MCF 10A (cell line): ENCODE results near the gene CSK. TPM values are rescaled to one million over a fixed set of nuclear protein-coding genes. Genes with fewer than 3 reads are reported as not detected.

ENCODE experiments used
- BruUV-seq: library from RNA; stranded (reverse); fragments of 400-500 nt; replicated peaks from 2 replicates; lab custom pipeline; 2021; lab: Mats Ljungman, UMichigan
- CTCF ChIA-PET: fragments of 300-600 bp; sonication (Branson Sonifier 250); formaldehyde crosslinking; extraction: SDS; loops from one replicate; lab custom pipeline; 2021; ENCODE audit warnings: antibody characterized with exemption, inconsistent platforms; lab: Yijun Ruan, JAX
- POLR2A ChIA-PET: fragments of 300-600, 350-650 bp; sonication (Branson Sonifier 250); formaldehyde crosslinking; extraction: SDS; loops from one replicate; lab custom pipeline; 2020; ENCODE audit warnings: antibody characterized with exemption, inconsistent platforms; lab: Yijun Ruan, JAX
- DNase-seq: peaks from one replicate; pipeline ENCODE4 v3.0.0-alpha.2; 2018; ENCODE audit not compliant: unreplicated experiment
- H3K27ac Mint-ChIP-seq: one replicate; pipeline ENCODE4 v1.8.0; 2022; ENCODE audit warnings: mild to moderate bottlenecking, low read depth, mixed read lengths; ENCODE audit not compliant: unreplicated experiment
- H3K27me3 Mint-ChIP-seq: one replicate; pipeline ENCODE4 v1.8.0; 2022; ENCODE audit warnings: mixed read lengths; ENCODE audit not compliant: insufficient read depth, unreplicated experiment
- H3K36me3 Mint-ChIP-seq: one replicate; pipeline ENCODE4 v1.8.0; 2022; ENCODE audit warnings: mild to moderate bottlenecking, moderate library complexity, mixed read lengths; ENCODE audit not compliant: insufficient read depth, unreplicated experiment
- H3K4me1 Mint-ChIP-seq: one replicate; pipeline ENCODE4 v1.8.0; 2022; ENCODE audit warnings: mixed read lengths; ENCODE audit not compliant: insufficient read depth, unreplicated experiment
- H3K4me3 Mint-ChIP-seq: one replicate; pipeline ENCODE4 v1.8.0; 2022; ENCODE audit warnings: mild to moderate bottlenecking, moderate library complexity, mixed read lengths; ENCODE audit not compliant: unreplicated experiment
- H3K9me3 Mint-ChIP-seq: one replicate; pipeline ENCODE4 v1.8.0; 2022; ENCODE audit warnings: mixed read lengths; ENCODE audit not compliant: unreplicated experiment
- intact Hi-C: fragments of 100-400 bp; cut with micrococcal nuclease; formaldehyde crosslinking; loops from 2 replicates; pipeline ENCODE4 v1.14.1; 2022
- total RNA-seq: library from RNA; stranded (reverse); gene quantifications from 2 replicates; pipeline ENCODE4 v1.2.3, GENCODE V29; 2022
- TF ChIP-seq, protein P1 (sequence below): fragments of 200-600 bp; IDR thresholded peaks from one replicate; pipeline ENCODE4 v1.8.0; 2022; ENCODE audit warnings: antibody characterized with exemption, mild to moderate bottlenecking; ENCODE audit not compliant: unreplicated experiment

The CSK gene
- total RNA-seq, 1 experiment from 2014 or later: 65.3 TPM

DNA sequence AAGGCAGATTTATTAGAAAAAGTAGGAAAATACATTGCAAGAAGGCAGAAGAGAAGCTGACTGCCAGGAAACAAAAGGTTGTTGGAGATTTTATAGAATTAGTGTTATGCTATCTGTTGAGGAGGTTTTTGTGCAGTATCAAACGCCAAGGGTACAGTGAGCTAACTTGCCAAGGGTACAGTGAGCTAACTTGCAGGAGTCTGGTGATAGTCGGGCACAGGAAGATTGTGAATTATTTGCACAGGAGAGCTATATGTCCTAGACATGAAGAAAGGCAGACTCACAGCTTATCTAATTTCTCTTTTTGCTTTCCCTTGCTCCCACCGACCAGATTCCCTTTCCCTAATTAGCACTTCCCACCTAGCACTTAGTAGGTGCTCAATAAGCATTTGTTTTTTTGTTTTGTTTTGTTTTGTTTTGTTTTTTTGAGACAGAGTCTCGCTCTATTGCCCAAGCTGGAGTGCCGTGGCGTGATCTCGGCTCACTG, 2.7 kb upstream of the CSK start:
- no peak for DNase-seq
- H3K27ac Mint-ChIP-seq: no peak overlapping the region
- POLR2A ChIA-PET: interaction anchor here (0.7 to 2.3 kb wide), 3 partner anchors 10 to 21 kb away, joined by 3 to 9 read pairs (median 4); no protein-coding TSS in a partner anchor
- H3K36me3 Mint-ChIP-seq: no peaks in the 10 kb centered on the region
- H3K27me3 Mint-ChIP-seq: no peaks in the 10 kb centered on the region
- no peaks in the 10 kb centered on the region for H3K9me3 Mint-ChIP-seq
- intact Hi-C loops: no loop called here
- TF ChIP-seq, protein P1, sequence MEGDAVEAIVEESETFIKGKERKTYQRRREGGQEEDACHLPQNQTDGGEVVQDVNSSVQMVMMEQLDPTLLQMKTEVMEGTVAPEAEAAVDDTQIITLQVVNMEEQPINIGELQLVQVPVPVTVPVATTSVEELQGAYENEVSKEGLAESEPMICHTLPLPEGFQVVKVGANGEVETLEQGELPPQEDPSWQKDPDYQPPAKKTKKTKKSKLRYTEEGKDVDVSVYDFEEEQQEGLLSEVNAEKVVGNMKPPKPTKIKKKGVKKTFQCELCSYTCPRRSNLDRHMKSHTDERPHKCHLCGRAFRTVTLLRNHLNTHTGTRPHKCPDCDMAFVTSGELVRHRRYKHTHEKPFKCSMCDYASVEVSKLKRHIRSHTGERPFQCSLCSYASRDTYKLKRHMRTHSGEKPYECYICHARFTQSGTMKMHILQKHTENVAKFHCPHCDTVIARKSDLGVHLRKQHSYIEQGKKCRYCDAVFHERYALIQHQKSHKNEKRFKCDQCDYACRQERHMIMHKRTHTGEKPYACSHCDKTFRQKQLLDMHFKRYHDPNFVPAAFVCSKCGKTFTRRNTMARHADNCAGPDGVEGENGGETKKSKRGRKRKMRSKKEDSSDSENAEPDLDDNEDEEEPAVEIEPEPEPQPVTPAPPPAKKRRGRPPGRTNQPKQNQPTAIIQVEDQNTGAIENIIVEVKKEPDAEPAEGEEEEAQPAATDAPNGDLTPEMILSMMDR: no peak
- peaks cover 17% of the 10 kb centered on the region for H3K4me1 Mint-ChIP-seq
- CTCF ChIA-PET: interaction anchor here (0.6 to 26.4 kb wide), 8 partner anchors 9 to 172 kb away, joined by 3 to 632 read pairs (median 13); no protein-coding TSS in a partner anchor
- no TSS peak for BruUV-seq
- H3K4me3 Mint-ChIP-seq: no peak overlapping the region

DNA sequence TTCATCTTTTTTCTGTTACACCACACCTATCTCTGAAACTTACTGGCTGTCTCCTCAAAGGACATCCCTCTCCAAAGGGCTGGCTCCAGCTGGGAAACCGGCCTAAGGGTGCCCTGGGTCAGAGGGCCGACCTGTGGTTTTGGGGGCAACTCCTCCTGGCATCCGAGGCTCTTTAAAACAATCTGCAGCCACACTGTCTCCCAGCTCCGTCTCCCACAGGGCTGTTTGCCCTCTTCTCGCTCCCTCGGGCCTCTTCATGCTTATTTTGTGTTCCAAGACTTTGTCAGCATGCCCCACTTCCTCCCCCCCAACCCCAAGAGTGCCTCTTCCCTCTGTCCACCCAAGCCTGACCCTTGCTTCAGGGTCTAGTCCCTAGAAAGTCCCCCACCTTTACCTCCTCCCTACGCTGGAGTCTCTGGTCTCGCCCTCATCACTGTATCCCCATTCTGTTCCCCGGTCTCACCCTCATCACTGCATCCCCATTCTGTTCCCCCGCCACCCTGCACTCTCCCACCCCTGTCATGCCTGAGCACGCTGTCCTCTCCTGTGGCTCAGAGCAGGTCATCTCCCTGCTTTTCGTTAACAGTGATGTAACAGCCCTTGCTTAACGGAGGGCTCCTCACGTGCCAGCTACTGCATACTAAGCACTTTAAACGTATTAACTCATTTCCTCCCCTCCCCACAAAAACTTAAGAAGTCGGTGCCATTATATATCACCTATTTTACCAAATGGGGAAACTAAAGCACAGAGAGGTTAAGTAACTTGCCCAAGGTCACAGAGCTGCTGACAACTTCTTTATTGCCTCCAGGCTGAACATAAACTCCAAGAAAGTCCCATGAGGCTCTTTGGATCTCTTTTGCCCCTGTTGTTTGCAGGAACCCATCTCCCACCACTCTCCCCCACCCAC, 1.1 kb upstream of the CSK start:
- Mint-ChIP-seq H3K4me1 (peaks cover 23% of the 10 kb centered on the region), H3K27ac (no peak overlapping the region), H3K9me3 (no peaks in the 10 kb centered on the region), H3K36me3 (no peaks in the 10 kb centered on the region), H3K27me3 (no peaks in the 10 kb centered on the region), H3K4me3 (peak overlapping the region; percentile 92)
- DNase-seq: no peak
- intact Hi-C loops: loop anchor here (1.0 to 10.0 kb wide), 2 partner anchors 55 to 424 kb away; partner anchors contain the start of gene C15orf39
- POLR2A ChIA-PET: interaction anchor here (1.4 to 4.3 kb wide), 4 partner anchors 10 to 126 kb away, joined by 5 to 33 read pairs (median 11); partner anchors contain the start of gene FAM219B
- TF ChIP-seq, protein P1: no peak
- CTCF ChIA-PET: interaction anchor here (0.6 to 26.4 kb wide), 19 partner anchors 10 to 1022 kb away, joined by 3 to 632 read pairs (median 4); partner anchors contain the start of gene FAM219B
- no TSS peak for BruUV-seq

DNA sequence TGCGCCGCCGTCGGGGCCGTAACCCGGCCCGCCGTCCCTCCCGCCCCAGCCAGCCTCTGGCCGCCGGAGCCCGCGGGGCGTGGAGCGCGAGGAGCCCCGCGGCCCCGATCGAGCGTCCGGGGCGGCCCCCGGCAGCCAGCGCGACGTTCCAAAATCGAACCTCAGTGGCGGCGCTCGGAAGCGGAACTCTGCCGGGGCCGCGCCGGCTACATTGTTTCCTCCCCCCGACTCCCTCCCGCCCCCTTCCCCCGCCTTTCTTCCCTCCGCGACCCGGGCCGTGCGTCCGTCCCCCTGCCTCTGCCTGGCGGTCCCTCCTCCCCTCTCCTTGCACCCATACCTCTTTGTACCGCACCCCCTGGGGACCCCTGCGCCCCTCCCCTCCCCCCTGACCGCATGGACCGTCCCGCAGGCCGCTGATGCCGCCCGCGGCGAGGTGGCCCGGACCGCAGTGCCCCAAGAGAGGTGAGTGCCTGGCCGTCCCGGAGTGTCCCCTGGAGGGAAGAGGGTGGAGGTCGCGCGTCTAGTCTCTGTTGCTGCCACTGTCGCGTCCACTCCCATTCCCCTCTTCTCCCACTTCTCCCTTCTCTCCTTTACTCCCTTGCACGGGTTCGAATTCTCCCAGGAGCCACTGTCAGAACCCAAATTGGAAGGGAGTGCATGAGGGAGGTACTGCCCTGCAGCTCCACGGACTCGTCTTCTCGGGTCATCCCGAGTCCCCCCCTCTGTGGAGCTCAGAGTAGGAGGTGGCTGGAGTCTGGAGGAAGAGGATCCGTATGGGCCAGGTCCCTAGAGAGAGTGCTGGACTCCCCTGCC, 585 bp downstream of the CSK start:
- DNase-seq: no peak
- H3K27me3 Mint-ChIP-seq: no peaks in the 10 kb centered on the region
- CTCF ChIA-PET: interaction anchor here (0.6 to 26.4 kb wide), 15 partner anchors 11 to 407 kb away, joined by 3 to 632 read pairs (median 5); no protein-coding TSS in a partner anchor
- peak overlapping the region; percentile 85 for H3K27ac Mint-ChIP-seq
- no TSS peak for BruUV-seq
- H3K36me3 Mint-ChIP-seq: no peaks in the 10 kb centered on the region
- peak overlapping the region; percentile 92 for H3K4me3 Mint-ChIP-seq
- intact Hi-C loops: loop anchor here (10.0 kb wide), 1 partner anchor 422 kb away; the partner anchor contains the start of gene C15orf39
- no peaks in the 10 kb centered on the region for H3K9me3 Mint-ChIP-seq
- peaks cover 23% of the 10 kb centered on the region for H3K4me1 Mint-ChIP-seq
- TF ChIP-seq, protein P1: no peak
- POLR2A ChIA-PET: interaction anchor here (1.0 to 4.3 kb wide), 13 partner anchors 10 to 174 kb away, joined by 3 to 33 read pairs (median 5); partner anchors contain the start of genes CLK3, FAM219B and RPP25
